K562 (cell line): ENCODE measurements around the gene PSMD1. TPM values are rescaled to one million over a fixed set of nuclear protein-coding genes. Genes with fewer than 3 reads are reported as not detected.

Experiments used
- ELF1 ChIP-seq: fragments of 200-800 bp; sonication (Bioruptor generic); IDR thresholded peaks from 2 replicates; pipeline ENCODE4 v1.6.1; 2016; ENCODE audit warnings: missing genetic modification characterization, missing compliant biosample characterization
- FOXP1 ChIP-seq: sonication (generic); formaldehyde crosslinking; IDR thresholded peaks from 2 replicates; pipeline ENCODE4 v1.8.0; 2022; ENCODE audit warnings: mild to moderate bottlenecking, missing genetic modification reagents
- RBBP5 ChIP-seq: fragments of 200-600 bp; sonication (generic); IDR thresholded peaks from 2 replicates; pipeline ENCODE4 v1.6.1; 2012; ENCODE audit warnings: borderline replicate concordance, mild to moderate bottlenecking, low read length, control low read depth, inconsistent platforms; ENCODE audit not compliant: insufficient read depth, poor library complexity, severe bottlenecking
- RBM17 ChIP-seq: fragments of 200-400 bp; formaldehyde crosslinking; IDR thresholded peaks from 2 replicates; pipeline ENCODE4 v1.6.1; 2017; ENCODE audit warnings: low read depth, mild to moderate bottlenecking, low read length, borderline replicate concordance
- SMARCE1 ChIP-seq: fragments of 450-650 bp; IDR thresholded peaks from 2 replicates; pipeline ENCODE4 v1.7.1; 2016; ENCODE audit warnings: mild to moderate bottlenecking
- SREBF2 ChIP-seq: sonication (generic); formaldehyde crosslinking; IDR thresholded peaks from 2 replicates; pipeline ENCODE4 v1.4.0; 2020; ENCODE audit warnings: mild to moderate bottlenecking, missing genetic modification reagents
- U2AF1 ChIP-seq: fragments of 200-400 bp; formaldehyde crosslinking; optimal IDR thresholded peaks from 2 replicates; pipeline ENCODE3; 2017; ENCODE audit warnings: mild to moderate bottlenecking, low read depth, low read length, moderate library complexity
- polyA plus RNA-seq, 8 experiments: library from polyadenylated mRNA; depleted of rRNA in 4 of 8; stranded (reverse) in 5 of 8; unstranded in 3 of 8; fragments of >200 nt; fragmentation: Nextera tagmentation in 2 of 8; fragmentation: Illumina TruSeq in 1 of 8; extraction: Ambion mirVana in 2 of 8; extraction: Trizol in 1 of 8; gene quantifications; 2 replicates each; pipeline versions ENCODE4 v1.2.1 to v1.2.3, GENCODE V29; 2011 to 2014; ENCODE audit warnings: inconsistent platforms in 1 of 8, missing spikeins in 1 of 8
- total RNA-seq, 7 experiments: library from RNA; depleted of rRNA in 6 of 7; stranded (reverse); fragments of >200 nt in 6 of 7; fragmentation: Illumina TruSeq in 2 of 7; extraction: Trizol in 2 of 7; gene quantifications; 2 replicates each; pipeline versions ENCODE4 v1.2.1 to v1.2.3, GENCODE V29; 2011 to 2021; ENCODE audit warnings: low replicate concordance in 1 of 7
- TF ChIP-seq, protein P1 (sequence below): fragments of 250-450 bp; sonication (Bioruptor Pico); IDR thresholded peaks from 2 replicates; pipeline ENCODE4 v1.5.0; 2021; ENCODE audit warnings: mild to moderate bottlenecking, moderate library complexity
- TF ChIP-seq, protein P2 (sequence below): fragments of 250-450 bp; sonication (Bioruptor Pico); IDR thresholded peaks from 2 replicates; pipeline ENCODE4 v1.4.0; 2020; ENCODE audit warnings: mild to moderate bottlenecking, moderate library complexity
- TF ChIP-seq, protein P3 (sequence below): fragments of 450-650 bp; IDR thresholded peaks from 2 replicates; pipeline ENCODE4 v1.6.1; 2018; ENCODE audit not compliant: partially characterized antibody
- TF ChIP-seq, protein P4 (sequence below): fragments of 250-450 bp; sonication (Bioruptor Pico); IDR thresholded peaks from 2 replicates; pipeline ENCODE4 v1.4.0; 2020; ENCODE audit warnings: borderline replicate concordance
- TF ChIP-seq, protein P5 (sequence below): fragments of 450-650 bp; IDR thresholded peaks from 2 replicates; pipeline ENCODE4 v1.6.1; 2016; ENCODE audit warnings: borderline replicate concordance

The PSMD1 gene
- total and polyA plus RNA-seq, 9 of the 15 experiments (the other 6 are each of a cell fraction or from before 2014, with no cell fraction given): 100 to 257 (median 147) TPM

DNA sequence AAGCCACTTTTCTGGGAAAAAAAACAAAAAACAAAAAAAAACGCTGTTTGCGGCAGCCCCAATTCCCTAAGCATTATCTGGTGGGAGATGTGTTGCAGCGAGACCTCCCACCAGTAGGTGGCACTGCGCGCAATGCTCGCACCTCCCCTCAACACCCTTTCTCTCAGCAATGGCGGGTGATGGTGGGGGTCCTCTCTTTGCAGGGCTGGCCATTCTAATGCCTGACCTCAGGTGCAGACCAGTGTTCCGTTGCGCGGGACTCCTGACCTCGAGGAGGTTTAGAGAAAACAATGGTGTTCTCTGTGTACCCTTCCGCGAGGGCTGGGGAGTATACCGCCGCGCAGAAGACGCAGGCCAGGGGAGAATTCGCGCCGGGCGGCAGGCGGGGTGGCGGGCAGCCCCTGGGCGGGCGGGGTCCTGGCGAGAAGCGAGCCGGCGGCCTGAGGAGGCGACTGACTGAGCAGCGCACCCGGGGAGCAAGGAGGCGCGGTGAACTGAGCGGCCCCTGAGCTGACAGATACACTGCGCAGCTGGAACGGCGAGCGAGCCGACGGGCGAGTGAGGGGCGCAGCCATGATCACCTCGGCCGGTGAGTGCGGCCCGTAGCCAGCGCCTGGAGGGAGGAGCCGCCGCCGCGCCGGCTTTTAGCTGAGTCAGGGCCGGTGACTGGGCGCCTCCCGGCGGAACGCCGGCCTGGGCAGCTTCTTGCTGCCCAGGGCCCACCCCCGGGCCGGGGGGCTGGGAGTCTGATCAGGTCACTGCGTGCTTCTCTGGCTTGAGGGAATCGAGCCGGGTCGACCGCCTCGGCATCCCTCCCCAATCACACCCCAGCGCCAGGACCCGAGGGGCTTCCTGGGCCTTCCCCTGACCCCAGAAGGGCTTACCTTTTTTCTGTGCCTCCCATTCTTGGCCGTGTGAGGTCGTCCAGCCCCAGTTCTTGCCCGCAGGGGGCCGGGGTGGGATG, at the start of gene PSMD1 (continued):
- TF ChIP-seq, protein P1, sequence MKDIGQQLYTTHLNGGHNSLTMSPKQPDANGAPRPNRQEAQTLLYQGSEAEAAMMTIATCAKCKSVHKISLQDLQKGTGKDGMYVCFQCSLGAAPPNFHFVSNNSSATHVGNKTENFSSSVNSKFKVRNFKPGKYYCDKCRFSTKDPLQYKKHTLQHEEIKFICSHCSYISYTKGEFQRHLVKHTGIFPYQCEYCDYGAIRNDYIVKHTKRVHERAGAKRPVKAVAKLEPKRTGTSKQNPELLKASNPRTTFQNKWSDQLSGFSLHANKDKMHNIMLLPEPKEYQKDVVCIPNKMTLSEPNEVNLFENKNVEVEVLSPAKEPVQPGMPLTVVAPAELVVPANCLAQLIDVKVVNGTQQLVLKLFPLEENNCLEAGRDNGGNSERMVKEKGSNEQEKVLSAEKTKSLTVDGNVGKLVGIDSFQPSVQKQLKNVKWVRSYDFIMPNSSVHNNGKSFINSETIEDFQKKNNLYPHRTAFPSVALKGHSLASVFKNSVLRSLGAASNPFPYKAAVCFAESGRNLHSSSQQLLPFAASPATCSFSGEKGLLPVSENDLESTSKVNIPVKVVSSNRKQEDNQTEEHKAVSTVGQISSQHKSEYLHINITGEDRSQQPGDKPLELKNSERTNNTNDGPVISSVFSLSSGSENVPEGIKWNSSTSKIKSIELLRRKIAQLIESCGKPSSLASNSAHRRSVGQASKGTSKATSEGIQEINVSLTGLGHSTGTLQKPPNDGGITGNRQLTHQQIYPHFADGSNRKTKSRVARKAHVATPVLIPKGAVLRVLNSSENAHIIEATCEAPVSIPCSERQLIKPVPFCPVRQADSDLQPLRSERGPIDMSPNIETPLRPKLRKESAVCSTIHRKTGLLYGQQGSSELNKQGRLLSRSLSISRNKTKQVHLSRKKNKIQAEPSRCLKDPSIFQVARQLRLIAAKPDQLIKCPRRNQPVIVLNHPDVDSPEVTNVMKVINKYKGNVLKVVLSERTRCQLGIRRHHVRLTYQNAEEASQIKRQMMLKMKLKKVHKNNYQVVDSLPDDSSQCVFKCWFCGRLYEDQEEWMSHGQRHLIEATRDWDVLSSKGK (CRISPR knock-in tag): no peak
- TF ChIP-seq RBM17 (no peak), RBBP5 (peak; percentile 96), FOXP1 (CRISPR knock-in tag) (0 out of 2 replicates have a peak, but pooled peaks have one; percentile 26), U2AF1 (no peak), ELF1 (tag) (no peak), SREBF2 (CRISPR knock-in tag) (no peak), SMARCE1 (0 out of 2 replicates have a peak, but pooled peaks have one; percentile 14)
- TF ChIP-seq, protein P2, sequence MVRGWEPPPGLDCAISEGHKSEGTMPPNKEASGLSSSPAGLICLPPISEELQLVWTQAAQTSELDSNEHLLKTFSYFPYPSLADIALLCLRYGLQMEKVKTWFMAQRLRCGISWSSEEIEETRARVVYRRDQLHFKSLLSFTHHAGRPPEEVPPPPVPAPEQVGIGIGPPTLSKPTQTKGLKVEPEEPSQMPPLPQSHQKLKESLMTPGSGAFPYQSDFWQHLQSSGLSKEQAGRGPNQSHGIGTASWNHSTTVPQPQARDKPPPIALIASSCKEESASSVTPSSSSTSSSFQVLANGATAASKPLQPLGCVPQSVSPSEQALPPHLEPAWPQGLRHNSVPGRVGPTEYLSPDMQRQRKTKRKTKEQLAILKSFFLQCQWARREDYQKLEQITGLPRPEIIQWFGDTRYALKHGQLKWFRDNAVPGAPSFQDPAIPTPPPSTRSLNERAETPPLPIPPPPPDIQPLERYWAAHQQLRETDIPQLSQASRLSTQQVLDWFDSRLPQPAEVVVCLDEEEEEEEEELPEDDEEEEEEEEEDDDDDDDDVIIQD (CRISPR knock-in tag): no peak
- TF ChIP-seq, protein P3, sequence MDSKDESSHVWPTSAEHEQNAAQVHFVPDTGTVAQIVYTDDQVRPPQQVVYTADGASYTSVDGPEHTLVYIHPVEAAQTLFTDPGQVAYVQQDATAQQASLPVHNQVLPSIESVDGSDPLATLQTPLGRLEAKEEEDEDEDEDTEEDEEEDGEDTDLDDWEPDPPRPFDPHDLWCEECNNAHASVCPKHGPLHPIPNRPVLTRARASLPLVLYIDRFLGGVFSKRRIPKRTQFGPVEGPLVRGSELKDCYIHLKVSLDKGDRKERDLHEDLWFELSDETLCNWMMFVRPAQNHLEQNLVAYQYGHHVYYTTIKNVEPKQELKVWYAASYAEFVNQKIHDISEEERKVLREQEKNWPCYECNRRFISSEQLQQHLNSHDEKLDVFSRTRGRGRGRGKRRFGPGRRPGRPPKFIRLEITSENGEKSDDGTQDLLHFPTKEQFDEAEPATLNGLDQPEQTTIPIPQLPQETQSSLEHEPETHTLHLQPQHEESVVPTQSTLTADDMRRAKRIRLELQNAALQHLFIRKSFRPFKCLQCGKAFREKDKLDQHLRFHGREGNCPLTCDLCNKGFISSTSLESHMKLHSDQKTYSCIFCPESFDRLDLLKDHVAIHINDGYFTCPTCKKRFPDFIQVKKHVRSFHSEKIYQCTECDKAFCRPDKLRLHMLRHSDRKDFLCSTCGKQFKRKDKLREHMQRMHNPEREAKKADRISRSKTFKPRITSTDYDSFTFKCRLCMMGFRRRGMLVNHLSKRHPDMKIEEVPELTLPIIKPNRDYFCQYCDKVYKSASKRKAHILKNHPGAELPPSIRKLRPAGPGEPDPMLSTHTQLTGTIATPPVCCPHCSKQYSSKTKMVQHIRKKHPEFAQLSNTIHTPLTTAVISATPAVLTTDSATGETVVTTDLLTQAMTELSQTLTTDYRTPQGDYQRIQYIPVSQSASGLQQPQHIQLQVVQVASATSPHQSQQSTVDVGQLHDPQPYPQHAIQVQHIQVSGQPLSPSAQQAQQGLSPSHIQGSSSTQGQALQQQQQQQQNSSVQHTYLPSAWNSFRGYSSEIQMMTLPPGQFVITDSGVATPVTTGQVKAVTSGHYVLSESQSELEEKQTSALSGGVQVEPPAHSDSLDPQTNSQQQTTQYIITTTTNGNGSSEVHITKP: peak; percentile 87
- TF ChIP-seq, protein P4, sequence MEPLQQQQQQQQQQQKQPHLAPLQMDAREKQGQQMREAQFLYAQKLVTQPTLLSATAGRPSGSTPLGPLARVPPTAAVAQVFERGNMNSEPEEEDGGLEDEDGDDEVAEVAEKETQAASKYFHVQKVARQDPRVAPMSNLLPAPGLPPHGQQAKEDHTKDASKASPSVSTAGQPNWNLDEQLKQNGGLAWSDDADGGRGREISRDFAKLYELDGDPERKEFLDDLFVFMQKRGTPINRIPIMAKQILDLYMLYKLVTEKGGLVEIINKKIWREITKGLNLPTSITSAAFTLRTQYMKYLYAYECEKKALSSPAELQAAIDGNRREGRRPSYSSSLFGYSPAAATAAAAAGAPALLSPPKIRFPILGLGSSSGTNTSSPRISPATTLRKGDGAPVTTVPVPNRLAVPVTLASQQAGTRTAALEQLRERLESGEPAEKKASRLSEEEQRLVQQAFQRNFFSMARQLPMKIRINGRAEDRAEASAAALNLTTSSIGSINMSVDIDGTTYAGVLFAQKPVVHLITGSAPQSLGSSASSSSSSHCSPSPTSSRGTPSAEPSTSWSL (CRISPR knock-in tag): no peak
- TF ChIP-seq, protein P5, sequence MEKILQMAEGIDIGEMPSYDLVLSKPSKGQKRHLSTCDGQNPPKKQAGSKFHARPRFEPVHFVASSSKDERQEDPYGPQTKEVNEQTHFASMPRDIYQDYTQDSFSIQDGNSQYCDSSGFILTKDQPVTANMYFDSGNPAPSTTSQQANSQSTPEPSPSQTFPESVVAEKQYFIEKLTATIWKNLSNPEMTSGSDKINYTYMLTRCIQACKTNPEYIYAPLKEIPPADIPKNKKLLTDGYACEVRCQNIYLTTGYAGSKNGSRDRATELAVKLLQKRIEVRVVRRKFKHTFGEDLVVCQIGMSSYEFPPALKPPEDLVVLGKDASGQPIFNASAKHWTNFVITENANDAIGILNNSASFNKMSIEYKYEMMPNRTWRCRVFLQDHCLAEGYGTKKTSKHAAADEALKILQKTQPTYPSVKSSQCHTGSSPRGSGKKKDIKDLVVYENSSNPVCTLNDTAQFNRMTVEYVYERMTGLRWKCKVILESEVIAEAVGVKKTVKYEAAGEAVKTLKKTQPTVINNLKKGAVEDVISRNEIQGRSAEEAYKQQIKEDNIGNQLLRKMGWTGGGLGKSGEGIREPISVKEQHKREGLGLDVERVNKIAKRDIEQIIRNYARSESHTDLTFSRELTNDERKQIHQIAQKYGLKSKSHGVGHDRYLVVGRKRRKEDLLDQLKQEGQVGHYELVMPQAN: no peak
